Measurements from ENCODE around the gene CPNE6. TPM values are rescaled to one million over a fixed set of nuclear protein-coding genes. Genes with fewer than 3 reads are reported as not detected.

CPNE6 gene
- total and polyA plus RNA-seq, 4 donors = 0.05 to 0.17 TPM; not detected in 2

- Histone ChIP-seq H3K27me3 (ENCODE audit: control insufficient read depth in 4 of 4, insufficient read depth in 4 of 4, low read length in 3 of 4) (no peaks in the 10 kb centered on the region), H3K36me3 (ENCODE audit: control insufficient read depth in 4 of 4, insufficient read depth in 3 of 4, low read depth in 1 of 4, low read length in 3 of 4) (no peaks in the 10 kb centered on the region), H3K4me1 (ENCODE audit: control insufficient read depth in 4 of 4, insufficient read depth in 4 of 4, low read length in 3 of 4) (peaks cover 2 to 24% (median 20%) of the 10 kb centered on the region in 4 donors), H3K27ac (ENCODE audit: low read depth in 1 of 2, low read length in 2 of 2) (no peak overlapping the region), H3K9ac (ENCODE audit: low read depth in 1 of 2, low read length in 2 of 2) (no peak overlapping the region), H3K9me3 (ENCODE audit: control insufficient read depth in 4 of 4, low read length in 3 of 4) (no peaks in the 10 kb centered on the region), H3K4me3 (ENCODE audit: low read depth in 1 of 3, low read length in 3 of 3) (no peak overlapping the region)
- 92% methylated on average over 5 of the region's 5 CpGs for whole genome bisulfite sequencing
- no peak for TF ChIP-seq CTCF (IDR thresholded peaks at IDR 0.05; ENCODE audit: low read depth, low read length, missing input control)
- no peak for TF ChIP-seq TAF1 (conservative IDR thresholded peaks at IDR 0.05)
- TF ChIP-seq HNF4A (conservative IDR thresholded peaks at IDR 0.05) = no peak
- no peak for TF ChIP-seq HNF4G (IDR thresholded peaks at IDR 0.05)
- no peak for DNase-seq (ENCODE audit: low spot score)
These were observed 11.2 kb downstream of the CPNE6 start for GRCh38 chr14:24082411-24083080.

- Histone ChIP-seq H3K27ac (ENCODE audit: low read depth in 1 of 2, low read length in 2 of 2) (no peak overlapping the region), H3K27me3 (ENCODE audit: control insufficient read depth in 4 of 4, insufficient read depth in 4 of 4, low read length in 3 of 4) (no peaks in the 10 kb centered on the region), H3K9ac (ENCODE audit: low read depth in 1 of 2, low read length in 2 of 2) (no peak overlapping the region), H3K36me3 (ENCODE audit: control insufficient read depth in 4 of 4, insufficient read depth in 3 of 4, low read depth in 1 of 4, low read length in 3 of 4) (no peaks in the 10 kb centered on the region), H3K4me3 (ENCODE audit: low read depth in 1 of 3, low read length in 3 of 3) (no peak overlapping the region), H3K4me1 (ENCODE audit: control insufficient read depth in 4 of 4, insufficient read depth in 4 of 4, low read length in 3 of 4) (peaks cover 2 to 24% (median 20%) of the 10 kb centered on the region in 4 donors), H3K9me3 (ENCODE audit: control insufficient read depth in 4 of 4, low read length in 3 of 4) (no peaks in the 10 kb centered on the region)
- DNase-seq (ENCODE audit: low spot score) = no peak
- 55% methylated on average over 3 of the region's 3 CpGs for WGBS
- TF ChIP-seq HNF4A (conservative IDR thresholded peaks at IDR 0.05) (peak; percentile 81 to 91), JUND (IDR thresholded peaks at IDR 0.05) (no peak), NR2F2 (IDR thresholded peaks at IDR 0.05) (peak; percentile 57), ATF3 (IDR thresholded peaks at IDR 0.05) (no peak), TAF1 (conservative IDR thresholded peaks at IDR 0.05) (no peak), CTCF (IDR thresholded peaks at IDR 0.05; ENCODE audit: low read depth, low read length, missing input control) (no peak), GABPA (IDR thresholded peaks at IDR 0.05 in 1 of 2, conservative IDR thresholded peaks at IDR 0.05 in 1 of 2) (no peak), EGR1 (IDR thresholded peaks at IDR 0.05; ENCODE audit: low read depth in 2 of 2) (no peak), YY1 (IDR thresholded peaks at IDR 0.05) (no peak), SP1 (IDR thresholded peaks at IDR 0.05) (peak; percentile 15), HNF4G (IDR thresholded peaks at IDR 0.05) (peak; percentile 49), RAD21 (IDR thresholded peaks at IDR 0.05) (no peak), RXRA (IDR thresholded peaks at IDR 0.05) (peak in 1 of 2 donors; percentile 42)
These were observed 12.1 kb downstream of the CPNE6 start for GRCh38 chr14:24083462-24083861.

- no peak overlapping the region for H3K27ac ChIP-seq (ENCODE audit: low read depth in 1 of 2, low read length in 2 of 2)
- DNase-seq (ENCODE audit: low spot score) = no peak
- 95% methylated on average over 2 of the region's 2 CpGs for WGBS
- H3K27me3 ChIP-seq (ENCODE audit: control insufficient read depth in 4 of 4, insufficient read depth in 4 of 4, low read length in 3 of 4) = no peaks in the 10 kb centered on the region
- no peak overlapping the region for H3K4me3 ChIP-seq (ENCODE audit: low read depth in 1 of 3, low read length in 3 of 3)
- H3K9ac ChIP-seq (ENCODE audit: low read depth in 1 of 2, low read length in 2 of 2) = no peak overlapping the region
- no peaks in the 10 kb centered on the region for H3K9me3 ChIP-seq (ENCODE audit: control insufficient read depth in 4 of 4, low read length in 3 of 4)
- H3K36me3 ChIP-seq (ENCODE audit: control insufficient read depth in 4 of 4, insufficient read depth in 3 of 4, low read depth in 1 of 4, low read length in 3 of 4) = no peaks in the 10 kb centered on the region
- peaks cover 2 to 24% (median 20%) of the 10 kb centered on the region in 4 donors for H3K4me1 ChIP-seq (ENCODE audit: control insufficient read depth in 4 of 4, insufficient read depth in 4 of 4, low read length in 3 of 4)
- TF ChIP-seq HNF4A (conservative IDR thresholded peaks at IDR 0.05) = no peak
- no peak for TF ChIP-seq CTCF (IDR thresholded peaks at IDR 0.05; ENCODE audit: low read depth, low read length, missing input control)
- no peak for TF ChIP-seq ATF3 (IDR thresholded peaks at IDR 0.05)
- no peak for TF ChIP-seq RAD21 (IDR thresholded peaks at IDR 0.05)
- no peak for TF ChIP-seq FOXA1 (IDR thresholded peaks at IDR 0.05)
- no peak for TF ChIP-seq RXRA (IDR thresholded peaks at IDR 0.05)
- TF ChIP-seq SP1 (IDR thresholded peaks at IDR 0.05) = no peak
- TF ChIP-seq YY1 (IDR thresholded peaks at IDR 0.05) = no peak
- TF ChIP-seq EGR1 (IDR thresholded peaks at IDR 0.05; ENCODE audit: low read depth in 2 of 2) = no peak
- TF ChIP-seq MAX (IDR thresholded peaks at IDR 0.05) = no peak
- TF ChIP-seq NR2F2 (IDR thresholded peaks at IDR 0.05) = no peak
- TF ChIP-seq FOXA2 (IDR thresholded peaks at IDR 0.05) = no peak
These were observed 13.1 kb downstream of the CPNE6 start for GRCh38 chr14:24084440-24084839.
